HG02938 (cell line): Measurements from ENCODE around the gene ZNF512.
"Not testable (repeated sequence)": the region's sequence is repeated elsewhere in the genome, so short reads cannot be mapped to it uniquely, and the experiment has no call there.

Experiments used
- ATAC-seq: cut with Tn5 transposase; IDR thresholded peaks from one replicate; pipeline ENCODE4 v1.9.1; 2021; ENCODE audit warnings: mild to moderate bottlenecking, moderate library complexity; ENCODE audit not compliant: unreplicated experiment

The ZNF512 gene, protein sequence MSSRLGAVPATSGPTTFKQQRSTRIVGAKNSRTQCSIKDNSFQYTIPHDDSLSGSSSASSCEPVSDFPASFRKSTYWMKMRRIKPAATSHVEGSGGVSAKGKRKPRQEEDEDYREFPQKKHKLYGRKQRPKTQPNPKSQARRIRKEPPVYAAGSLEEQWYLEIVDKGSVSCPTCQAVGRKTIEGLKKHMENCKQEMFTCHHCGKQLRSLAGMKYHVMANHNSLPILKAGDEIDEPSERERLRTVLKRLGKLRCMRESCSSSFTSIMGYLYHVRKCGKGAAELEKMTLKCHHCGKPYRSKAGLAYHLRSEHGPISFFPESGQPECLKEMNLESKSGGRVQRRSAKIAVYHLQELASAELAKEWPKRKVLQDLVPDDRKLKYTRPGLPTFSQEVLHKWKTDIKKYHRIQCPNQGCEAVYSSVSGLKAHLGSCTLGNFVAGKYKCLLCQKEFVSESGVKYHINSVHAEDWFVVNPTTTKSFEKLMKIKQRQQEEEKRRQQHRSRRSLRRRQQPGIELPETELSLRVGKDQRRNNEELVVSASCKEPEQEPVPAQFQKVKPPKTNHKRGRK

DNA sequence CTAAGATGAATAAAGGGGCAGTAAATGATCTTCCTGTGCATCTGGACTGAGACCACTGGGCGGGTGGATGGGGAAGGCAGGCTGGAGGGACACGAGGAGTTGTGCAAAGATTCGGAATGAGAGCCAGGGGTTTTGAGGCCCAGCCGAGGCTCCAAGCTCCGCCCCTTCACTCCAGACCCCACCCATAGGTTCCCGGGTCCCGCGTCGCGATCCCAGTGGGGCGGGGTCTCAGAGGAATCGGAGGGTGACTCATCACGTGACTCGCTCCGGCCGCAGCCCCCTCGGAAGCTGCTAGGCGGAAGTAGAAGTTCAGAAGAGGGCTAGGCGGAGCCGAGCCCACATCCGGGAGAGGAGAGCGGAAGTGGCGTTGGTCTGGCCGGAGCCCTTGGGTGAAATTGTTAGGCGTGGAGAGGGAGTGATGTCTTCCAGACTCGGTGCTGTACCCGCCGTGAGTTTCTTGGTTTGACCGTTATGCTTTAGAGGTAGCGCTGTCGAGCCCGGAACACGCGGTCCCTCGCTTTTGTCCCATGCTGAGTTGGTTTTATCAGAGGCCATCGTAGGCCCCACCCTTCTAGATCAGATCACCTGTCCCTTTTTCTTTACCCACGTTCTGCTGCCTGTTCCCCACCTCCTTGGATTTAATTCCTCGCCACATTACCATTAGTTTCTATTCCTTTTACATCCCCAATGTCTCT, at the start of gene ZNF512:
ZNF512 (plus strand) TSS at position 348 of the 695 bp plus-strand sequence; CDS start at position 419, 71 bp downstream.
- ATAC-seq, result peak; percentile 94

DNA sequence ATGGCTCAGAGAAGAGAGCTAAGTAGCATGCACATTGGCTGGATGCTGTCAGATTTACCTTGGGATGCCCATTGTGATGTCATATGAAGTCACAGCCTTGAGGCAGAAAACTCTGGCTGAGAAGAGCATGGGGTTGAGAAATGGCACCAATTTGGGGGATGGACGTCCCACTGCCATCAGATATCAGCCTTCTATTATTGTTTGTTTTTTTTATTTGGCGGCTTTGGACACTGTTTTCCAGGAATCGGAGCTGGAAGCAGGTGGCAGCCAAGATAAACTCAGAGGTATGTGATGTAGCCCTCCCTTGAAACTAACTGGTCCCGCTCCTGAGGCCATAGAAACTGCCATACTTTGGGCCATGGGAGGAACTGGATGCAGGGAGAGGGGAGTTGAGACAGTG, 45.6 kb upstream of the ZNF512 start:
- ATAC-seq, result no peak

DNA sequence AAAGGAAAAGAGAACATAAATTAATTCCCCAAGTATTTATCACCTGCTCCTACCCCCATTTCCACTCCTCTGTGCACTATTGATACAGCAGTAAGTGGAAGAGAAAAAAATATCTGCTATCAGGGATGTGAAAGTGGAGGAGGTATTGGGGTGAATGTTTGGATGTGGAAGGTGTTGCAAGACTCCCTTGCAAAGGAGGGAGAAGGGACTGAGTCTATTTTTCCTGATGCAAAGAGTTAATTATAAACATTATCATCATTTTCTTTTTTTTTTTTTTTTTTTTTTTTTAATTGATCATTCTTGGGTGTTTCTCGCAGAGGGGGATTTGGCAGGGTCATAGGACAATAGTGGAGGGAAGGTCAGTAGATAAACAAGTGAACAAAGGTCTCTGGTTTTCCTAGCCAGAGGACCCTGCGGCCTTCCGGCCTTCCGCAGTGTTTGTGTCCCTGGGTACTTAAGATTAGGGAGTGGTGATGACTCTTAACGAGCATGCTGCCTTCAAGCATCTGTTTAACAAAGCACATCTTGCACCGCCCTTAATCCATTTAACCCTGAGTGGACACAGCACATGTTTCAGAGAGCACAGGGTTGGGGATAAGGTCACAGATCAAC, 43.9 kb upstream of the ZNF512 start:
- not testable (repeated sequence) for ATAC-seq

DNA sequence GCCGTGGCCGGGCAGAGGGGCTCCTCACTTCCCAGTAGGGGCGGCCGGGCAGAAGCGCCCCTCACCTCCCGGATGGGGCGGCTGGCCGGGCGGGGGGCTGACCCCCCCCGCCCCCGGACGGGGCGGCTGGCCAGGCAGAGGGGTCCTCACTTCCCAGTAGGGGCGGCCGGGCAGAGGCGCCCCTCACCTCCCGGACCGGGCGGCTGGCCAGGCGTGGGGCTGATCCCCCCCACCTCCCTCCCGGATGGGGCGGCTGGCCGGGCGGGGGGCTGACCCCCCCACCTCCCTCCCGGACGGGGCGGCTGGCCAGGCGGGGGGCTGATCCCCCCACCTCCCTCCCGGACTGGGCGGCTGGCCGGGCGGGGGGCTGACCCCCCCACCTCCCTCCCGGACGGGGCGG, 43.2 kb upstream of the ZNF512 start:
- ATAC-seq, result not testable (repeated sequence)

DNA sequence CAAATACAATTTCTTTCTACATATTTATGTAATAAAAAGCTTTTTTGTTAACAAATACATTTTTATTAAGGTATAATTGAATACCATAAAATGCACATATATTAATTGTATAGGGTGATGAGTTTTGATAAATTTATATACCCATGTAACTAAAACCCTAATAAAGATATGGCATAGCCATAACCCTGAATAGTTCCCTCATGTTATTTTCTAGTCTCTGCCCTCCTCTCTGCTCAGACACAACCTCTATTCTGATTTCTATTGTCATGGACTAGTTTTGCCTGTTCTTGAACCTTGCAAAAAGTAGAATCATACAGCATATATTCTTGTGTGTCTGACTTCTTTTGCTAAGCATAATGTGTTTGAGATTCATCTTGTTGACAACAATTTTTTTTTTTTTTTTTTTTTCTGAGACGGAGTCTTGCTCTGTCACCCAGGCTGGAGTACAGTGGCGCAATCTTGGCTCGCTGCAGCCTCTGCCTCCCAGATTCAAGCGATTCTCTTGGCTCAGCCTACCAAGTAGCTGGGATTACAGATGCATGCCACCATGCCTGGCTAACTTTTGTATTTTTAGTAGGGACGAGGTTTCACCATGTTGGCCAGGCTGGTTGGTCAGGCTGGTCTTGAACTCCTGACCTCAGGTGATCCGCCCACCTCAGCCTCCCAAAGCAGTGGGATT, 38.6 kb upstream of the ZNF512 start:
- ATAC-seq, result no peak

DNA sequence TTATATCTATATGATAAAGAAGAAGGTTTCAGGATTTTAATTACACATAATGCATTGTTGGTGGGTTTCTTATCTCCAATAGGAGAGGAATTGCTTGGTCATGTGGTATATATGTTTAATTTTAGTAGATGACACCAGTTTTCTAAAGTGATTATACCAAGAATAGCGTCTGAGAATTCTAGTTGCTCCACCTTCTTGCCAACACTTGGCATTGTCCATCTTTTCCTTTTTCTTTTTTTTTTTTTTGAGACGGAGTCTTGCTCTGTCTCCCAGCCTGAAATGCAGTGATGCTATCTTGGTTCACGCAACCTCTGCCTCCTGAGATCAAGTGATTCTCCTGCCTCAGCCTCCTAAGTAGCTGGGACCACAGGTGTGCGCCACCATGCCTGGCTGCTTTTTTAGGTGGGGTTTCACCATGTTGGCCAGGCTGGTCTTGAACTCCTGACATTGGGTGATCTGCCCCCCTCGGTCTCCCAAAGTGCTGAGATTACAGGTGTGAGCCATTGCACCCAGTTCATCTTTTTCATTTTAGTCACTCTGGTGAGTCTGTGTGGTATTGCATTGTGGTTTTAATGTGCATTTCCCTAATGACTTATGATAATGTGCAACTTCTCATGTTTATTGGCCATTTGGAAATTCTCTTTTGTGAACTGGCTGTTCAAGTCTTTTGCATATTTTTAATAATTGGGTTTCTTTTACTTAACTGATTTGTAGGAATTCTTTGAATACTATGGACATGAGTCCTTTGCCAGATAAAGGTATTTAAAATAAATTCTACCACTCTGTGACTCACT, 37.3 kb upstream of the ZNF512 start:
- ATAC-seq, result no peak

DNA sequence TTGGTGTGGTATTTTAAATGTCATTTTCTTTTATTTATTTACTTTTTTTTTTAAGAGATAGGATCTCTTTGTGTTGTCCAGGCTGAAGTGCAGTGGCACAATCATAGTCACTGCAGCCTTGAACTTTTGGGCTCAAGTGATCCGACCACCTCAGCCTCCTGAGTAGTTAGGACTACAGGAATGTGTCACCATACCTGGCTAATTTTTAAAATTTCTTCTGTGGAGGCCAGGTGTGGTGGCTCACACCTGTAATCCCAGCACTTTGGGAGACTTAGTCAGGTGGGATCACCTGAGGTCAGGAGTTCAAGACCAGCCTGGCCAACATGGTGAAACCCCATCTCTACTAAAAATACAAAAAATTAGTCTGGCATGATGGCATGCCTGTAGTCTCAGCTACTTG, 33.5 kb upstream of the ZNF512 start:
- ATAC-seq, result no peak

DNA sequence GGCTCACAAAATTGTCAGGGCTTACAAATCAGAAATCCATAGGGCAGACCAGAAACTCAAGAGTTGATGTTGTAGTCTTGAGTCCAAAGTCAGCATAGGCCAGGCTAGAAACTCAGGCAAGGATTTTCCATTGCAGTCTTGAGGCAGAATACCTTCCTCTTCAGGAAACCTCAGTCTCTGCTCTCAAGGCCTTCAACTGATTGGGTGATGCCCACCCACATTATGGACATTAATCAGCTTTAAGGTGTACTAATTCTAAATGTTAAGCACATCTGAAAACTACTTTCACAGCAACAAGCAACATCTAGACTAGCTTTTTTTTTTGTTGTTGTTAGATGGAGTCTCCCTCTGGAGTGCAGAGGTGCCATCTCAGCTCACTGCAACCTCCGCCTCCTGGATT, 31.3 kb upstream of the ZNF512 start:
- no peak for ATAC-seq

DNA sequence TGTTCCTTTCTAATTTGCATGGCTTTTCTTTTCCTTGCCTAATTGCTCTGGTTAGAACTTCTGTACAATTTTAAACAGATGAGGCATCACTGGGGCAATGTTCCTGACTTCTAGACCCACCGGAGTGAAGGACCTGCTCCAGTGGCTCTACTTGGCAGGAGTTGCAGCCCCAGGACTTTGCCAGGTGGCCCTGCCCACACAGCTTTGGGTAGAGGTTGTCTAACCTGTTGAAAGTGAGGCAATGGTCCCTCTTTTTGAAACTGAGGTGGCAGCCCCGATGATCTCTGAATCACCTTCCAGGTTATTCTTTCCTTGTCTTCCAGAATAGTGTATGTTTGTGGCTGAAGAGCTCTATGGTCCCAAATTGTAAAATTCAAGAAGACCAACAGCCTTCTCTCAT, 29.9 kb upstream of the ZNF512 start:
- ATAC-seq, result no peak

DNA sequence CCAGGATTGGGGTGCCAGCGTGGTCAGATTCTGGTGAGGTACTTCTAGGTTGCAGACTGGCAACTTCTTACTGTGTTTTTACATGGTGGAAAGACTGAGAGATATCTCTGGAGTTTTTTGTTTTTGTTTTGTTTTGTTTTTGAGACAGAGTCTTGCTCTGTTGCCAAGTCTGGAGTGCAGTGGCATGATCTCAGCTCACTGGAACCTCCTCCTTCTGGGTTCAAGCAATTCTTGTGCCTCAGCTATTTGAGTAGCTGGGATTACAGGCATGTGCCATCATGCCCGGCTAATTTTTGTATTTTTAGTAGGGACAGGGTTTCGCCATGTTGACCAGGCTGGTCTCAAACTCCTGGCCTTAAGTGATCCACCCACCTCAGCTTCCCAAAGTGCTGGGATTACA, 28.4 kb upstream of the ZNF512 start:
- ATAC-seq, result not testable (repeated sequence)

DNA sequence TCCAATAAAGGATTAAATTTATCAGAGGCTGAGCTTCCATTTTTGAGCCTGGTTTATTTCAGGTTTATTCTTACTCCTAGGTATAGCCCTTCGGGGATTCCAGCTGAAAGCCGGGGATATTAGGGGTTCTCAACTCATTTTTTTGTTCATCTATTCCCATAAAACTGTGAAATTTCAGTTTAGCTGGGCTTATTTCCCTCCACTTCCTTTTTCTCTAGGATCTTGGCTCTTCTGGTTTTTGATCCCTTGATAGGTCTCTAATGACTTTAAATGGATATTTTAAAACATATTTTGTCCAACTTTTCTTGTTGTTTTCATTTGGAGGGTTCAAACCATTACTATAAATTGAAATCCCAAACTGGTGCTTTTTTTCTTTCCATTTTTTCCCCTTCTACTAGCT, 23.6 kb upstream of the ZNF512 start:
- ATAC-seq, result no peak

DNA sequence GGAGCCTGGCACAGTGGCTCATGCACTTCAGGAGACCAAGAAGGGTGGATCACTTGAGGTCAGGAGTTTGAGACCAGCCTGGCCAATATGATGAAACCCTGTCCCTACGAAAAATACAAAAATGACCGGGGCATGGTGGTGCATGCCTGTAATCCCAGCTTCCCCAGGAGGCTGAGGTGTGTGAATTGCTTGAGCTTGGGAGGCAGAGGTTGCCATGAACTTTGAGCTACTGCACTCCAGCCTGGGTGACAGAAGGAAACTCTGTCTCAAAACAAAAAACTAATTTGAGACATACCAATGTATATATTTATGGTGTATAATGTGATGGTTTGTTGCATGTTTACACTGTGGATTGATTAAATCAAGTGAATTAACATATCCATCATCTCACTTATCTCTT, 21.8 kb upstream of the ZNF512 start:
- no peak for ATAC-seq

DNA sequence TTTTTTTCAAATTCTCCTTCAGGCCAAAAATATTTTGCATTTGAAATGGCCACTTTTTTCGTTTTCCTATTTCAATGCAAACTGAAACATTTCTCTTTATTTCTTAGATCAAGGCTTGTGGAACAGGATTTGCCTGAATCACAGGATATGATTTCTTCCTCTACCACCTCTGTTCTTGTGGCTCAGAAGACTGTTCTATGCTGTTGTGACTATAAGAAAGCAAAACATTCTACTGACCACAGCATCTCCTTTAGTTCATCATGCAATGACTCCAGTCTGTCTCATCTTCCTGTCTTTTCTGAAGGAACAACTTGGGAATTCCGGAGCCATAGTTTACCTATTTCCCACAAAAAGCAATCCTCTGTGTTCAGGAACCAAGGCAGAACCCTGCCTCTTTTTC, 16.2 kb upstream of the ZNF512 start:
- no peak for ATAC-seq

DNA sequence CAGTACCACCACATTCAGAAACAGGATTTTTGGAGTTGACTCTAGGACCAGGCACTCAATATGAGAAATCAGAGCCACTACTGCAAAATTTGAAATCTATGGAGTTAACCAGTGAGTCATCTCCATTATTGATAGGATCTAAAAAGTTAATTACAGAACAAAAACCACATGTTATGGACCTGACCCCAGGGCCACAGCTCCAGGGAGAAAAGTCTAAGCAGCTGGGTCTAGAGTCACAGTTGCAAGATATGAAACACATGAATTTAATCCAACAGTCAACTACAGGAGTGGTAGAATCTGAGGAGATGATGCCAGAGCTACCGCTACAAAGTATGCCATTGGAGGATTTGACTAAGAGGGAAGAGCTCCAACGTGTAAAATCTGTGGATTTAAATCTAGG, 13.4 kb upstream of the ZNF512 start:
- no peak for ATAC-seq

DNA sequence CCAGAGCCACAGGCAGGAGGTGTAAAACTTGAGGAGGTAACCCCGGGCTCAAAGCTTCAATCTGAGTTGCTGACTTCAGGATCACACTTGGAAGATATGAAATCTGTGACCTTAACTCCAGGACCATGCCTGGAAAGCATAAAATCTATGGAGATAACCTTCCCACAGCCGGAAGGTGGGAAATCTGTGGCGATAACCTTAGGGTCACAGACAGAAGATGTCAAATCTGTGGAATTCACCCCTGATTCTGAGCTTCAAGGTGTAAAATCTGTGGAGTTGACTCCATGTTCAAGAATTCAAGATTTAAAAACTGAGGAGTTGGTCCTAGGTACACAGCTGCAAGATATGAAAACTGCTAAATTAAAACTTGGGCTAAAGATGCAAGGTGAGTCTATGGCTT, 11.6 kb upstream of the ZNF512 start:
- no peak for ATAC-seq

DNA sequence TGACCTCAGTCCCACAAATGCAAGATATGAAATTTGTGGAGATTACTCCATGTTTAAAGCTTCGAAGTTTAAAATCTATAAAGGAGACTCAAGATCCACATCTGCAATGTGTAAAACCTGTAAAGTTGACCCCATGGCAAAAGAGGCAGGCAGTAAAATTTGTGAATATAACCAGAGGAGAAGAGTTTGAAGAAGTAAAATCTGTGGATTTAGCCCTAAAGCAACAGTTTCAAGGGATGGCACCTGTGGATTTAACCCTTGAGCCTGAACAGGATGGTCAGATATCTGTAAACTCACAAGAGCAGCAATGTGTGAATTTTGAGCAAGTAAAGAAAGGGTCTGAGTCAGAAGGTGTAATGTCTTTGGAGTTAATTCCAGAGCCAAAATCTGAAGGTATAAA, 11.2 kb upstream of the ZNF512 start:
- no peak for ATAC-seq

DNA sequence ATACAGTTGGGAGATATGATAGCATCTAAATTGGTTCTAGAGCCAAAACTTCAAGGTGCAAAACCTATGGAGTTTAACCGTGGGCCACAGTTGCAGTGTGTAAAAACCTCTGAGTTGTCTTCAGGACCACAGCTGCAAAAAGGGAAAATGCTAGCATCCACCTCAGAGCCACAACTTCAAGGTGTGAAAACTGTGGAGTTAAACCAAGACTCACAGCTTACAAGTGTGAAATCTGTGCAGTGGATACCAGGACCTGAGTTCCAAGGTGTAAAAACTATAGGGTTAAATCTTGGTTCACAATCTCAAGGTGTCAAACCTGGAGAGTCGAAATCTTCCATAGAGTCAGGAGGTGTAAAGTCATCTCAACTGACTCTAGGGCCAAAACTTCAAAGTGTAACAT, 10.4 kb upstream of the ZNF512 start:
- ATAC-seq, result no peak

DNA sequence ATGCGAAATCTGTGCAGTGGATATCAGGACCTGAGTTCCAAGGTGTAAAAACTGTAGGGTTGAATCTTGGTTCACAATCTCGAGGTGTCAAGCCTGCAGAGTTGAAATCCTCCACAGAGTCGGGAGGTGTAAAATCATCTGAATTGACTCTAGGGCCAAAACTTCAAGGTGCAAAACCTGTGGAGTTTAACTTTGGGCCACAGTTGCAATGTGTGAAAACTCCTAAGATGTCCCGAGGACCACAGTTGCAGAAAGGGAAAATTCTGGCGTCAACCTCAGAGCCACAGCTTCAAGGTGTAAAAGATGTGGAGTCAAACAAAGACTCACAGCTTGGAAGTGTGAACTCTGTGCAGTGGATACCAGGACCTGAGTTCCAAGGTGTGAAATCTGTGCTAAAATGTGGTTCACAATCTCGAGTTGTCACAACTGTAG, 9.8 kb upstream of the ZNF512 start:
- no peak for ATAC-seq

DNA sequence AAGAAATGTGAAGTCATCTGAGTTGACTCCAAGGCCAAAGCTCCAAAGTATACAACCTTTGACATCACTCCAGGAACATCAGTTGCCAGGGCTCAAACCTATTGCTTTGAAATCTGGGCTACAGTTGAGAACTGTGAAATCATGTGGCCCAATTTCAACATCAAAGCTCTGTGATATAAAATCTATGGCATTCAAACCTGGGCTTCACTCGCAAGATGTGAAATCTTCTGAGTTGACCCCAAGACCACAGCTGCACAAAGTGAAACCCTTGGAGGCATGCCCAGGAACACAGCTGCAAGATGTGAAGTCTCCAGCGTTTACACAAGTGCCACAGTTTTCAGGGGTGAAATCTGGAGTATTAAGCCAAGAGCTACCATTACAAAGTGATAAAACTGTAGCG, 9.4 kb upstream of the ZNF512 start:
- ATAC-seq, result no peak

DNA sequence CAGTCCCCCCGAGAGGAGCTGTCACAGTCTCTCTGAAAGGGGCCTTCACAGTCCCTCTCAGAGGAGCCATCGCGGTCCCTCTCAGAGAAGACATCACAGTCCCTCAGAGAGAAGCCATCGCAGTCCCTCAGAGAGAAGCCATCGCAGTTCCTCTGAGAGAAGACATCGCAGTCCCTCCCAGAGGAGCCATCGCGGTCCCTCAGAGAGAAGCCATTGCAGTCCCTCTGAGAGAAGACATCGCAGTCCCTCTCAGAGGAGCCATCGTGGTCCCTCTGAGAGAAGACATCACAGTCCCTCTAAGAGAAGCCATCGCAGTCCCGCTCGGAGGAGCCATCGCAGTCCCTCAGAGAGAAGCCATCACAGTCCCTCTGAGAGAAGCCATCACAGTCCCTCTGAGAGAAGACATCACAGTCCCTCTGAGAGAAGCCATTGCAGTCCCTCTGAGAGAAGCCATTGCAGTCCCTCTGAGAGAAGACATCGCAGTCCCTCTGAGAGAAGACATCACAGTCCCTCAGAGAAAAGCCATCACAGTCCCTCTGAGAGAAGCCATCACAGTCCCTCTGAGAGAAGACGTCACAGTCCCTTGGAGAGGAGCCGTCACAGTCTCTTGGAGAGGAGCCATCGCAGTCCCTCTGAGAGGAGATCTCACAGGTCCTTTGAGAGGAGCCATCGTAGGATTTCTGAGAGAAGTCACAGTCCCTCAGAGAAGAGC, 1.3 kb upstream of the ZNF512 start:
- no peak for ATAC-seq
